ENCODE data around the gene SENP6.

The SENP6 gene

DNA sequence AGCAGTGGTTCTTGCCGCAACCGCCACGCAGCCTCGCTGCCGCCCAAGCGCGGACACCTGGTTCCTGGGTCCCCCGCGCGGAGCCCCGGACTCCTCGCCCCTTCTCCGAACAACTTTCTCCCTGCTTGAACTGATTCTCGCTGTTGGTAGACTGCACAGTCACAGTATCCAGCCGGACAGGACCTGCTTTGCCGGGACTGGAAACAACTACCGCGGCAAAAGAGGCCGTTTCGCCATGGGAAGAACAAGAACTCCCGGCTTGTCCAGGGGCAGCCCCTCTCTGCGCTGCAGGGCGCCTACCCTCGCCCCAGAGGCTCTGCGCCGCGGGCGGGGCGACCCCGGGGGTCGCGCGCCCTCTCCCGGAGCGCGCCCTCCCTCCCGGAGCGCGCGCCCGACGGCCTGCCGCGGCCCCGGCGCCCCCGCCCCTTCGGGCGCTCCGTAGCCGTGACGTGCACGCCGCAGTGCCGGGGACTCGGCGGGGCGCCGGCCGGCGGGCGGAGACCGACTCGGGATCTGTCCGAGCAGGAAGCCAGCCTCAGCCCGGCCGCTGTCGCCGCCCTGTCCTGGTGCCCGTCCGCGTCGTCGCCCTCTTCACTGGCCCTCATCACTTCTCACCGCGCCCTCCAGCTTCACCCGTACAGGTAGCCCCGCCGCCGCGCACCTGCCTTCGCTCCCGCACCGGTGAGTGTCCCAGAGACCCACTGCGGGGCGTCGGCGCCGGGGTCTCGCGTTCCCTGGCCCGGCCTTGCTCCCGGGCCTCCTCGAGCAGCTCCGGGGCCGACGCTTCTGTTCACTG, 147.3 kb downstream of the SENP6 start, which contains the start of gene MYO6:
Gene MYO6, plus strand, starts transcription at position 497 of the 796 bp plus-strand sequence. CDS start 68,309 bp downstream, outside the sequence.
- DNase-seq, result peak; percentile 87

DNA sequence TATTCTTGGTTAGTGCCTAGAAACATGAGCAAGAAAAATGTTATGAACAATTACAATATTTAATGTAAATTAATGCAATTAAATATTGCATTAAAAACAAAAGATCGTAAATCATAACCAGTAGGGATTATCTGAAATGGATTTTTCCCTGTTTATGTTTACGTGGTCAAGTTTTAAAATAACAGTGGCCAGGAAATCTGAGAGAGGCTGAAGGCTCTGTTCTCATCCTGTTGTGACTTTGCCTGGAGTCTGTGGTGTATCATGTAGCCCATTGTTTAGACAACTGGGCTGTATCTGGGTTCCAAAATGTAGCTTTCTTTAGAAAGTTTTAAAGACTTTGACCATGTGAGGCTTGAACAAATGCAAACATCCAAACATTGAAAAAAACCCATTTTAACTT, 149.8 kb downstream of the SENP6 start:
- no peak for DNase-seq

DNA sequence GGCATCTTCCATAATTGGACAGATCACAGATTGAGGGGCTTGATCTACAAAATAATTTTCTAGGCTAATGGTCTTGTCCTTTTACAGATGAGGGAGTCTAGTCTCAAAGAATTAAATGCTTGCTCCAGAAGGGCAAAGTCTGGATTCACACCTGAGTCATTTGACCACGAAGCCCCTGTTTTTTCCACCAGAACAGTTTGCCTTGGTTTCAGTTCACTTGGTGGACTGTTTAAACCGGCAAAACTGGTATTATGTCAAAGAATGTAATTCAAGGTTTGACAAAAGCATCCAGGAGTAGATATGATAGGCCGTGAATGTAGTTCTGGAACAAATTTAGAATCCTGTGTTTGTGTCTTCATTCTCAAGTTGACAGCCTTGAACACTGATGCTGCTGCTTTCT, 150.7 kb downstream of the SENP6 start:
- peak; percentile 6 for DNase-seq

DNA sequence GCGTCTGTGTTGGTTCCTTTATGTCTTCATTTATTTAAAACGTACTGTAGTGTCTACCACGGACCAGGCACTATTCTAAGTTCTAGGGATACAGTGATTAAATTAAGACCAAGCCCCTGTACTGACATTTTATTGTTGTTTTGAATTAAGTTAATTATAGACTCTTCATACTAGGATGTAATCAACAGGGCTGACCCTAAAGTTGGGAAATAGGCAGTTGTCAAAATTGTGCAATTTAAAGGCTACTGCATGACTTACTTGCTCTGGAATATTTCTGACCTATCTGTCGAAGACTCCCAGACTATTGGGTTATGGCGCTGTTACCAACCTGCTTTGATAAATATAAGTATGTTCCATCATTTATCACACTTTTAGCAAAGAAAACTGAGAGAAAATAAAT, 154.0 kb downstream of the SENP6 start:
- no peak for DNase-seq

DNA sequence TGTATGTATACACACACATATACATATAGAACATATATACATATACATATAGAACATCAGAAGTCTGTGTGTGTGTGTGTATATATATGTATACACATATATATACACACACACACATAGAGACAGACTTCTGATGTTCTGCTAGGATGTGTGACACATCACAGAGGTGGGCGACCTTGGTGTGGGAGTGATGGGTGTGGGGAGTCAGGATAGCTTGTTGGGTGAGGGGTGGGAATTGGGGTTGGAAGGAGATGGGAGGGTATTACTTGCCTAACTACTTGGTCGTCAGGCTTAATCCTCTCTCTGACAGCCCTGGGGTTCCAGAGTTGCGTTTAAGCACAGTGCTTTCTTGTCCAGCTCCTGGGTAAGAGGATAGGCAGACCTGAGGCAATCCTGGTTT, 155.6 kb downstream of the SENP6 start:
- DNase-seq, result no peak

DNA sequence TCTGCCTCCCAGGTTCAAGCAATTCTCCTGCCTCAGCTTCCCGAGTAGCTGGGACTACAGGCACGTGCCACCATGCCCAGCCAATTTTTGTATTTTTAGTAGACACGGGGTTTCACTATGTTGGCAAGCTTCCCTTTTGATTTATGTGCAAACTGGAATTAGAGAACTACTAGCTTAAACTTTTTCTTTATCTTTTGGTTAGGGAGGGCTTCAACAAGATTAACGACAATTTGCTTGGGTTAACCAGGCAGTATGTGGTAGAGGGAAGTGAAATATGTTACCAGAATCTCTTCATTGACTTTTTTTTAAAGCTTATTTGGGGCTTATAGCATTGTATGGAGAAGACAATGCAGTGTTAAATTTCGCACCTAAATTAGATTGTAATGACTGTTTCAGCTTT, 156.4 kb downstream of the SENP6 start:
- no peak for DNase-seq

DNA sequence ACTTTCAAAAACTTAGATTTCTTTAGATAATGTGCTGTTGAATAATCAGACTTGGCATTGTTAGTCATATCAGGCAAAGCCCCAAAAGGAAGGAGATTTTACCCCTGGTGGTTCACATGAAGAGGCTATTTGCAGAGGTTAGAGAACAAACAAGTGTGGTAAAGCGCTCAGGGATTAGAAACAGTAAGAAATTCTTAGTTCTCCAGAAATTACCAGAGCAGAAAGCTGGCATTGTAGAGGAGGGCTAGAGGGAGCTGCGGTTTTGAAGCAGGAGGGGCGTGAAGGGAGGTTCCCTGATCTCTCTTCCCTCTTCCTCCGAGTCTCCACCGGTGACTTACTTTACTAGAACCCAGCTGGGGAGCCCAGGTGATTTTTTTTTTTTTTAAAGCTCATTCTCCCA, 157.5 kb downstream of the SENP6 start:
- no peak for DNase-seq

DNA sequence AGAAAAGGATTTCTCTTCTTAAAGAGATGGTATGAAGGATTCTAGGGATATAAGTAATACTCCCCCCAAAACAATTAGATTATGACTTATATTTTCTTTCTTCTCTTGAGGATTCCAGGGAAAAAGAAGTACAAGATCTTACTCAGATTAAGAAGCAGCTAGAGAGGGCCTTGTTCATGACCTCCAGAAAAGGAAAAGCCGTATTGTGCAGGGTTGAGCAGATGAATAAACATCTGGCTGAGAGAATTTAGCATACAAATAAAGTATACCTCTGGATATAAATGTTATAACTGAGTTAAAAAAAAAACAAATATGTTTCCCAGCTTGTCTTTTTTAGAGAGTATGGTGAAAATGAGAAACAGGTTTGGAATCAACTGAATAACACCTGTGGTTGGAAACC, 158.6 kb downstream of the SENP6 start:
- no peak for DNase-seq

DNA sequence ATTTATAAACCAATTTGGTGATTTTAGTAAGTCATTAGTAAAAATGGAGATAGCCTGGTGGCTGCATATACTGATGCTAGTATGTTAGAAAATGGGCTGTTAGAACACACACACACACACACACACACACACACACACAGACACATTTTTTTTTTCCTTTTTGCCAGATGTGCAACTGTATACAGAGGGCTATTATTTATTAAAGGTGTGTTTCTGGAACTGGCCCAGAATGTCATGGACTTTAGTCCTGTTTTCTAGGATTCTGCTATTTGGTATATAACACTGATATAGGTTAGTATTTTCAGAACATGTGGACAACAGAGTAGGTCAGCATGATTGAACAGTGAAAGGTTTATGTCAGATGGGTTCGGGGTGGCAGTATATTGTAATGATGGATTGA, 159.8 kb downstream of the SENP6 start:
- no peak for DNase-seq

DNA sequence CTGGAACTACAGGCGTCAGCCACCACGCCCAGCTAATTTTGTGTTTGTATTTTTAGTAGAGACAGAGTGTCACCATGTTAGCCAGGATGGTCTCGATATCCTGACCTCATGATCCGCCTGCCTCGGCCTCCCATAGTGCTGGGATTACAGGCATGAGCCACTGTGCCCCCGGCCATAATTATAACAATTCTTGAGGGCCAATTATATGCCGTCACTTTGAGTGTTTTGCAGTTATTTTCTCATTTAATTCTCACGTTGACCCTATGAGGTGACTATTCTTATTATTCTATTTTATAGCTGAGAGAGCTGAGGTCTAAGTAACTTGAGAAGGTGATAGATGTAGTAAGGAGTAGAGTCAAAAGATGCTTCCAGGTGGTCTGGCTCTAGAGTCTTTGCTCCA, 160.4 kb downstream of the SENP6 start:
- no peak for DNase-seq

DNA sequence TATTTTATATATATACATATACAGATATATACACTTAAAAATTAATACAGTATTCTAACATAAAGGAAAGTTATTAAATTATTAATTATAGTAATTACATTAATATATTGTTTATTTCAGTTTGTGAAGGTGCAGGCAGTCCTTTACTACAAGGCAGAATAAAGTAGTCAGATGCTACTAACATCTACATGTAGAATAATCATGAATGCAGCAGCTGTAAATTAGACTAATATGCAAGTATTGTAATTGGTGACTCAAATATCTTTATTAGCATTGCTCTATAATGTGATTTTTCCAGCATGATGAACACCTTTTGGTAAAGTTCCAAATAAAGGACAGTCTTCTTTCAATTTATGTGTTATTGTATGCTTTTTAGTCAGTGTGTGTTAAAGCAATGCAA, 164.7 kb downstream of the SENP6 start:
- no peak for DNase-seq
